Ascending aorta (tissue), 2 donors: ENCODE measurements around the gene SNRNP48. TPM values are rescaled to one million over a fixed set of nuclear protein-coding genes. Genes with fewer than 3 reads are reported as not detected.

Experiments
- DNase-seq, 2 donors: peaks; one replicate each; pipeline ENCODE4 v3.0.0-alpha.2; 2019; ENCODE audit warnings: low spot score in 2 of 2
- H3K27ac ChIP-seq, 2 donors: fragments of 200-600 bp; sonication (generic); one replicate each; pipeline ENCODE4 v1.5.1; 2016 to 2017; ENCODE audit warnings: mild to moderate bottlenecking in 1 of 2
- H3K27me3 ChIP-seq: fragments of 200-600 bp; sonication (generic); one replicate; pipeline ENCODE4 v1.5.1; 2017
- H3K36me3 ChIP-seq, 2 donors: fragments of 200-600 bp; sonication (generic); one replicate each; pipeline ENCODE4 v1.5.1; 2016
- H3K4me1 ChIP-seq, 2 donors: fragments of 200-600 bp; sonication (generic); one replicate each; pipeline ENCODE4 v1.5.1; 2016 to 2017; ENCODE audit warnings: mild to moderate bottlenecking in 1 of 2
- H3K4me3 ChIP-seq, 2 donors: fragments of 200-600 bp; sonication (generic); one replicate each; pipeline ENCODE4 v1.5.1; 2016 to 2017; ENCODE audit warnings: mild to moderate bottlenecking in 1 of 2
- H3K9me3 ChIP-seq, 2 donors: fragments of 200-600 bp; sonication (generic); one replicate each; pipeline ENCODE4 v1.5.1; 2016
- intact Hi-C: fragments of 100-400 bp; cut with DNase I; formaldehyde crosslinking; loops from one replicate; pipeline ENCODE4 v1.15.1; 2023
- total RNA-seq: library from RNA; depleted of rRNA; stranded (reverse); fragments of >200 nt; gene quantifications from one replicate; pipeline ENCODE4 v1.1.0, GENCODE V29; 2016
- TF ChIP-seq, protein P1 (sequence below), 3 experiments: fragments of 200-600 bp in 2 of 3; fragments of 450-650 bp in 1 of 3; sonication (generic) in 2 of 3; IDR thresholded peaks; one replicate each; pipeline ENCODE4 v1.5.1; 2016 to 2019; ENCODE audit warnings: antibody characterized with exemption in 3 of 3, mild to moderate bottlenecking in 1 of 3, moderate library complexity in 1 of 3

Gene SNRNP48
- total RNA-seq, 1 donor from 2014 or later, result 1.3 TPM

GRCh38 chr6:7568021-7568420, 22.0 kb upstream of the SNRNP48 start:
- Histone ChIP-seq H3K9me3 (no peaks in the 10 kb centered on the region), H3K27me3 (no peaks in the 10 kb centered on the region), H3K36me3 (no peaks in the 10 kb centered on the region), H3K4me1 (no peaks in the 10 kb centered on the region), H3K4me3 (no peak overlapping the region), H3K27ac (no peak overlapping the region)
- DNase-seq, result no peak
- TF ChIP-seq, protein P1, sequence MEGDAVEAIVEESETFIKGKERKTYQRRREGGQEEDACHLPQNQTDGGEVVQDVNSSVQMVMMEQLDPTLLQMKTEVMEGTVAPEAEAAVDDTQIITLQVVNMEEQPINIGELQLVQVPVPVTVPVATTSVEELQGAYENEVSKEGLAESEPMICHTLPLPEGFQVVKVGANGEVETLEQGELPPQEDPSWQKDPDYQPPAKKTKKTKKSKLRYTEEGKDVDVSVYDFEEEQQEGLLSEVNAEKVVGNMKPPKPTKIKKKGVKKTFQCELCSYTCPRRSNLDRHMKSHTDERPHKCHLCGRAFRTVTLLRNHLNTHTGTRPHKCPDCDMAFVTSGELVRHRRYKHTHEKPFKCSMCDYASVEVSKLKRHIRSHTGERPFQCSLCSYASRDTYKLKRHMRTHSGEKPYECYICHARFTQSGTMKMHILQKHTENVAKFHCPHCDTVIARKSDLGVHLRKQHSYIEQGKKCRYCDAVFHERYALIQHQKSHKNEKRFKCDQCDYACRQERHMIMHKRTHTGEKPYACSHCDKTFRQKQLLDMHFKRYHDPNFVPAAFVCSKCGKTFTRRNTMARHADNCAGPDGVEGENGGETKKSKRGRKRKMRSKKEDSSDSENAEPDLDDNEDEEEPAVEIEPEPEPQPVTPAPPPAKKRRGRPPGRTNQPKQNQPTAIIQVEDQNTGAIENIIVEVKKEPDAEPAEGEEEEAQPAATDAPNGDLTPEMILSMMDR (IDR thresholded peaks at IDR 0.05), result no peak
- intact Hi-C loops, result no loop called here

DNA sequence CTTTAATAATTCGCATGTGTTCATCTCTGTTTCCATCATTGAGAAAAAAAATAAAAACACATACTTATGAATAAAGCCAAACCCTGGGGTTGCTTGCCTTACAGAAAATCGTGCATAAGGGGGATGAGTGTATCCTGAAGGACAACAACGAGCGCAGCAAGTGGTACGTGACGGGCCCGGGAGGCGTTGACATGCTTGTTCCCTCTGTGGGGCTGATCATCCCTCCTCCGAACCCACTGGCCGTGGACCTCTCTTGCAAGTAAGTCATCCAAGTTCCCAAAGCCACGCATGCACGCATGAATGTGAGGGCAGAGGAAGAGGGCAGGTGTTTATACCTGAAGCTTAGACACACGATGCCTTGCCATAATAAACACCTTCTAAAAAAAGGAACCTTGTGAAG, 20.9 kb upstream of the SNRNP48 start:
- H3K4me1 ChIP-seq, result no peaks in the 10 kb centered on the region
- H3K36me3 ChIP-seq, result no peaks in the 10 kb centered on the region
- no peak overlapping the region for H3K27ac ChIP-seq
- no peaks in the 10 kb centered on the region for H3K27me3 ChIP-seq
- intact Hi-C loops, result no loop called here
- no peak for DNase-seq
- H3K9me3 ChIP-seq, result no peaks in the 10 kb centered on the region
- H3K4me3 ChIP-seq, result no peak overlapping the region
- TF ChIP-seq, protein P1 (IDR thresholded peaks at IDR 0.05), result no peak

DNA sequence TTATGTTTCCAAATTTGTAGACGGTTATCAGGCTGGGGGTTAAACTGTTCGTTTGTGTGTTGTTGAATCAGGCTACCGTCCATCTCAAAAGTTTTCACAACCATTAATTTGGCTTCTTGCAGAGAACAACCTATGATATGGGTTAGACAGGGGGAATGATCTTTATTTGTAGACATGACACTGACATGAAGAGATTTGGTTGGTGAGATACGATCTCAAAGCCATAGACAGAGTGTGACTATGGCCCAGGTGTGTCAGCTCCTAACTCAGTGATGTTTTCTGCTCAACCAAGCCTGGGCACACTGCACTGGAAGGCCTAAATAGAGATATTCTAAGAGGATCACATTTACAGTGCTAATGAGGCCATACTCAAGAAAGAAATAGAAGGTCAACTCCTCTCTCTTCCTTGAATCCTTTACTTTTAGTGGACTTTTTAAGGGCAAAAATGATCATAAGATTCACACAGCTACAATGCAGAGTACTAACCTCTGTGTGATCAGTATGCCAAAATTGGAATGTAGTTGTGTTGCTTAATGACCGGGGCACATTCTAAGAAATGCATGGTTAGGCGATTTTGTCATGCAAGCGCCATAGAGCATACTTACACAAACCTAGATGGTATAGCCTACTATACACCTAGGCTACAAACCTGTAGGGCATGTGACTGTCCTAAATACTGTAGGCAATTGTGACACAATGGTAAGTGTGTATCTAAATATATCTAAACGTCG, 17.6 kb upstream of the SNRNP48 start:
- Histone ChIP-seq H3K9me3 (no peaks in the 10 kb centered on the region), H3K4me3 (no peak overlapping the region), H3K4me1 (no peaks in the 10 kb centered on the region), H3K27me3 (no peaks in the 10 kb centered on the region), H3K36me3 (no peaks in the 10 kb centered on the region), H3K27ac (no peak overlapping the region)
- DNase-seq, result no peak
- intact Hi-C loops, result no loop called here
- TF ChIP-seq, protein P1 (IDR thresholded peaks at IDR 0.05), result no peak

- TF ChIP-seq, protein P1 (IDR thresholded peaks at IDR 0.05), result no peak
- Histone ChIP-seq H3K9me3 (no peaks in the 10 kb centered on the region), H3K36me3 (no peaks in the 10 kb centered on the region), H3K4me1 (no peaks in the 10 kb centered on the region), H3K27me3 (no peaks in the 10 kb centered on the region), H3K27ac (no peak overlapping the region), H3K4me3 (no peak overlapping the region)
- DNase-seq, result no peak
- intact Hi-C loops, result no loop called here
These were observed 15.5 kb upstream of the SNRNP48 start for GRCh38 chr6:7574500-7574899.

DNA sequence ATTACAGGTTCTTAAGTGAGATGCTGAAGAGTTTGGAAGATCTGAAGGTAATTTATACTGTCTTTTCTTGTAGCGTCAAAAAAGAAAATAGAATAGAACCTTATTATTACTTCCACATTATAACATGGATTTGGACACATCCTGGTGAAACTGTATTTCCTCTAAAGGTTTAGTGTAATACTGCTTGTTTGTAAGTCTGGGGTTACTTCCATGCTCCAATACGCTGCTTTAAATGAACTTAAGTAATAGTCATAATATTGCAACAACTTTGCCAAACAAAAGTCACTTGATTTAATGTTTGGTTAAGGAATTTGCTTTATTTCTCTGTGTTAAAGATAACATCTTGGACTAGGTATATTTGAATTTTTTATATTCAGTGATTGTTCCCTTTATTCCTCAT, 11.5 kb upstream of the SNRNP48 start:
- H3K9me3 ChIP-seq, result no peaks in the 10 kb centered on the region
- TF ChIP-seq, protein P1 (IDR thresholded peaks at IDR 0.05), result no peak
- no peak overlapping the region for H3K4me3 ChIP-seq
- no peaks in the 10 kb centered on the region for H3K27me3 ChIP-seq
- intact Hi-C loops, result no loop called here
- H3K27ac ChIP-seq, result no peak overlapping the region
- H3K4me1 ChIP-seq, result no peaks in the 10 kb centered on the region
- H3K36me3 ChIP-seq, result no peaks in the 10 kb centered on the region
- DNase-seq, result no peak

DNA sequence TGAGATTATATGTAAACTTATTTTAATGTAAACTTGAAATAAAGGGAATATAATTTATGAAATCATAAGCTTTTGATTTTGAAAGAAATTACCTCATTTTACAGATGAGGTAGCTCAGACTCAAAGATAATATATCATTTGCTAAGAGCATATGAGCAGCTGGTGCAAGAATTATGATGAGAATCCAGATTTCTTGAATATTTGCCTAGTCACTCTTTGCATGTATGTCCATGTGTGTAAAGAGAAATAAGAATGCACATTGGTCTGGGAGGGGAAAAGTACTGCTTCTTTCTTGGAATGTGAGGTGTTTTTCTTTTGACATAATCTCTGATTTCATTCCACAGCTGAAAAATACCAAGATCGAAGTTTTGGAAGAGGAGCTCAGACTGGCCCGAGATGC, 11.1 kb upstream of the SNRNP48 start:
- H3K36me3 ChIP-seq, result no peaks in the 10 kb centered on the region
- H3K4me1 ChIP-seq, result no peaks in the 10 kb centered on the region
- TF ChIP-seq, protein P1 (IDR thresholded peaks at IDR 0.05), result no peak
- H3K4me3 ChIP-seq, result no peak overlapping the region
- no peaks in the 10 kb centered on the region for H3K9me3 ChIP-seq
- intact Hi-C loops, result no loop called here
- no peak for DNase-seq
- H3K27me3 ChIP-seq, result no peaks in the 10 kb centered on the region
- no peak overlapping the region for H3K27ac ChIP-seq
